Measurements from ENCODE around the gene FBN1. TPM values are rescaled to one million over a fixed set of nuclear protein-coding genes. Genes with fewer than 3 reads are reported as not detected.

The FBN1 gene
- total RNA-seq, 1 experiment from 2014 or later = 1.1 TPM

DNA sequence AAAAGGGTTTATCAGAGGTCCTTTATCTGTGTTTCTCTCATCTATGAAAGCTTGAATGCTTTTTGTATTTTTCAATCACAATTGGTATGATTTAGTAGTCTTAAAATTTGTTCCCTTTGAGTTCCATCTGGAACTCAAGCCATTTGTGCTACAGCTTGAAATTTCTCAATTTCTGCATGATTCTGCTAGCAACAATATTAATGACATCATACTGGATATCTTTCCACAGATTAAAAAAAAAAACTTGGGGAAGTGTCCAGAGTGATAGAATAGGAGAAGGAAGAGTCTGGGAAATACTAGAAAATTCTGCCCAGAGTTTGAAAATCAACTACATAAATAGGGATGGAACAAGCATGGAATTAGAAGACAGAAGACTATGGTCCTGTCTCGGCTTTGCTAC is 9.3 kb upstream of the FBN1 start:
- no TSS peak for BruUV-seq (replicated peaks)
- DNase-seq = no peak
- TF ChIP-seq, protein P1, sequence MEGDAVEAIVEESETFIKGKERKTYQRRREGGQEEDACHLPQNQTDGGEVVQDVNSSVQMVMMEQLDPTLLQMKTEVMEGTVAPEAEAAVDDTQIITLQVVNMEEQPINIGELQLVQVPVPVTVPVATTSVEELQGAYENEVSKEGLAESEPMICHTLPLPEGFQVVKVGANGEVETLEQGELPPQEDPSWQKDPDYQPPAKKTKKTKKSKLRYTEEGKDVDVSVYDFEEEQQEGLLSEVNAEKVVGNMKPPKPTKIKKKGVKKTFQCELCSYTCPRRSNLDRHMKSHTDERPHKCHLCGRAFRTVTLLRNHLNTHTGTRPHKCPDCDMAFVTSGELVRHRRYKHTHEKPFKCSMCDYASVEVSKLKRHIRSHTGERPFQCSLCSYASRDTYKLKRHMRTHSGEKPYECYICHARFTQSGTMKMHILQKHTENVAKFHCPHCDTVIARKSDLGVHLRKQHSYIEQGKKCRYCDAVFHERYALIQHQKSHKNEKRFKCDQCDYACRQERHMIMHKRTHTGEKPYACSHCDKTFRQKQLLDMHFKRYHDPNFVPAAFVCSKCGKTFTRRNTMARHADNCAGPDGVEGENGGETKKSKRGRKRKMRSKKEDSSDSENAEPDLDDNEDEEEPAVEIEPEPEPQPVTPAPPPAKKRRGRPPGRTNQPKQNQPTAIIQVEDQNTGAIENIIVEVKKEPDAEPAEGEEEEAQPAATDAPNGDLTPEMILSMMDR (IDR thresholded peaks at IDR 0.05; ENCODE audit: unreplicated experiment) = no peak
- Mint-ChIP-seq H3K36me3 (ENCODE audit: insufficient read depth, unreplicated experiment) (no peaks in the 10 kb centered on the region), H3K27ac (ENCODE audit: unreplicated experiment) (no peak overlapping the region), H3K4me3 (ENCODE audit: low read depth, unreplicated experiment) (no peak overlapping the region), H3K4me1 (ENCODE audit: low read depth, unreplicated experiment) (no peaks in the 10 kb centered on the region), H3K9me3 (ENCODE audit: low read depth, unreplicated experiment) (no peaks in the 10 kb centered on the region), H3K27me3 (ENCODE audit: unreplicated experiment) (no peaks in the 10 kb centered on the region)
- CTCF ChIA-PET = no interaction called here
- intact Hi-C loops (cut with micrococcal nuclease; ENCODE audit: unreplicated experiment) = no loop called here

DNA sequence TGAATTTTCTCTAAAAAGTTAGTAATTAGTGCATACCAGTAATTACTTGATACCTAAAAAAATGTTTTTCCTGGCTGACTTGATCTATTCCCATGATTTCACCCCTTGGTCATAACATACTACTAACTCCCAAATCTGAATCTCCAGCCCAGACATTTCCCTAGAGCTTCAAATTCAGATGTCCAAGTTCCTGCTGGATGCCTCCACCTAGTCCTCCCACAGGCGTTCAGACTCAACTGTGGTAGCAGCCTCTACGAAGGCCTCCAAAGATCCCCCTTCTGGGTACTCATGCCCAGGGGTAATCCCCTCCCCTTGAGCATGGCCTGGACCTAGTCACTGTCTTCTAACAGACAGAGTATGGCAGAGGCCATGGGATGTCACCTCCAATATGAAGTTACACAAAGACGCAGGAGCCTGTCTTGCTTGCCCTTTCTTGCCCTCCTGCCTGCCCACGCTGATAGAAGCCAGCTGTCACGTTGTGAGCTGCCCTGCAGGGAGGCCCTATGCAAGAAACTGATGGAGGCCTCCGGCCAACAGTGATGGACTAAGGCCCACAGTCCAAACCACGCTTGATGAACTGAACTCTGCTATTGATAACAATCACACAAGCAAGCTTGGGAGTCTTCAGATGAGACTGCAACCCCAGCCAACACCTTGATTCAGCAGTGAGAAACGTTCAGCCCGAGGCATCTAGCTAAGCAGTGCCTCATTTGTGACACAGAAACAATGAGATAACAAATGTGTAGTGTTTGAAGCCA is 8.6 kb upstream of the FBN1 start:
- Mint-ChIP-seq H3K27ac (ENCODE audit: unreplicated experiment) (no peak overlapping the region), H3K9me3 (ENCODE audit: low read depth, unreplicated experiment) (no peaks in the 10 kb centered on the region), H3K4me1 (ENCODE audit: low read depth, unreplicated experiment) (no peaks in the 10 kb centered on the region), H3K36me3 (ENCODE audit: insufficient read depth, unreplicated experiment) (no peaks in the 10 kb centered on the region), H3K27me3 (ENCODE audit: unreplicated experiment) (no peaks in the 10 kb centered on the region), H3K4me3 (ENCODE audit: low read depth, unreplicated experiment) (no peak overlapping the region)
- intact Hi-C loops (cut with micrococcal nuclease; ENCODE audit: unreplicated experiment) = no loop called here
- BruUV-seq (replicated peaks) = no TSS peak
- no peak for DNase-seq
- TF ChIP-seq, protein P1 (IDR thresholded peaks at IDR 0.05; ENCODE audit: unreplicated experiment) = no peak
- CTCF ChIA-PET = no interaction called here

DNA sequence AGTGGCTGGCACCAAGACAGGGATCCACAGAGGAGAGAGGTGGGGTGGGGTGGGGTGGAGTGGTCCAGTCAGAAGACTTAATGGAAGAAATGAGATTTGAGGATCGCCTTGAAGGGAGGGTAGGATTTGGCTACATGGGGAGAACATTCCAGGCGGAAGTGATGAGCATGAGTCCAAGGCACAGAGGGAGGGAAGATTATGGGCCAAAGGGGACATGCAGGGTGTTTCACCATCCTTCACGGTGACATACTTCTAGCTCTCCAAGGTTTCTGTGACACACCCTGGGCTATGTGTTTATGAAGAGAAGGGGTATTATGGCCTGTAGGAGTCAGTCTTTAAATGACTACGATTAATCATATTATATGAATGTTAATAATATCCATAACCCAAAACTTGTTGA is 7.7 kb upstream of the FBN1 start:
- Mint-ChIP-seq H3K9me3 (ENCODE audit: low read depth, unreplicated experiment) (no peaks in the 10 kb centered on the region), H3K4me1 (ENCODE audit: low read depth, unreplicated experiment) (no peaks in the 10 kb centered on the region), H3K4me3 (ENCODE audit: low read depth, unreplicated experiment) (no peak overlapping the region), H3K36me3 (ENCODE audit: insufficient read depth, unreplicated experiment) (no peaks in the 10 kb centered on the region), H3K27me3 (ENCODE audit: unreplicated experiment) (no peaks in the 10 kb centered on the region), H3K27ac (ENCODE audit: unreplicated experiment) (no peak overlapping the region)
- CTCF ChIA-PET = no interaction called here
- TF ChIP-seq, protein P1 (IDR thresholded peaks at IDR 0.05; ENCODE audit: unreplicated experiment) = no peak
- no TSS peak for BruUV-seq (replicated peaks)
- intact Hi-C loops (cut with micrococcal nuclease; ENCODE audit: unreplicated experiment) = no loop called here
- no peak for DNase-seq

DNA sequence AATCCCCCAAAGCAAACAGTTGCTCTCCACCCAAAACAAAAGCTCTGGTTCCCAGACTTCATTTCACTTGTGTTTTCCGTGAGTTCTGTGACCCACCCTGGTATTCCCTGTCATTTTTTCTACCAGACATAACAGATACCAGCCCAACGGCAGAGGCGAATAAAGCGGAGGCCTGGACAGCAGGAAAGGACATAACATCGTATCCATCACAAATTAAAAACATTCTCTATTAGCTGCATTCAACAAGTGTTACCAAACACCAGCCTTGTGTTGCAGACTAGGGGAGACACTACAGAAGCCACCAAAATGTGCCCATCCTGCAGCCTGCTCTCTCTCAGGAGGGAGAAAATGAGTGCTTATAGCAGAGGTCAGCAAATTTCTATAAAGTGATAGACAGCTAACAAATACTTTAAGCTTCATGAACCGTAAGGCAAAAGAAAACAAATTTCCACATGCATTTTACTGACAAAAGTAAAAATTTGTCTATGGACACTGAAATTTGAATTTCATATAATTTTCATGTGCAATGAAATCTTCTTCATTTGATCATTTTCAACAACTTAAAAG is 7.1 kb upstream of the FBN1 start:
- intact Hi-C loops (cut with micrococcal nuclease; ENCODE audit: unreplicated experiment) = no loop called here
- DNase-seq = no peak
- CTCF ChIA-PET = no interaction called here
- Mint-ChIP-seq H3K36me3 (ENCODE audit: insufficient read depth, unreplicated experiment) (no peaks in the 10 kb centered on the region), H3K27me3 (ENCODE audit: unreplicated experiment) (peaks cover 3% of the 10 kb centered on the region), H3K9me3 (ENCODE audit: low read depth, unreplicated experiment) (no peaks in the 10 kb centered on the region), H3K4me1 (ENCODE audit: low read depth, unreplicated experiment) (no peaks in the 10 kb centered on the region), H3K4me3 (ENCODE audit: low read depth, unreplicated experiment) (no peak overlapping the region), H3K27ac (ENCODE audit: unreplicated experiment) (no peak overlapping the region)
- no TSS peak for BruUV-seq (replicated peaks)
- TF ChIP-seq, protein P1 (IDR thresholded peaks at IDR 0.05; ENCODE audit: unreplicated experiment) = no peak
